ENCODE data around the gene KCNK3.

The KCNK3 gene

DNA sequence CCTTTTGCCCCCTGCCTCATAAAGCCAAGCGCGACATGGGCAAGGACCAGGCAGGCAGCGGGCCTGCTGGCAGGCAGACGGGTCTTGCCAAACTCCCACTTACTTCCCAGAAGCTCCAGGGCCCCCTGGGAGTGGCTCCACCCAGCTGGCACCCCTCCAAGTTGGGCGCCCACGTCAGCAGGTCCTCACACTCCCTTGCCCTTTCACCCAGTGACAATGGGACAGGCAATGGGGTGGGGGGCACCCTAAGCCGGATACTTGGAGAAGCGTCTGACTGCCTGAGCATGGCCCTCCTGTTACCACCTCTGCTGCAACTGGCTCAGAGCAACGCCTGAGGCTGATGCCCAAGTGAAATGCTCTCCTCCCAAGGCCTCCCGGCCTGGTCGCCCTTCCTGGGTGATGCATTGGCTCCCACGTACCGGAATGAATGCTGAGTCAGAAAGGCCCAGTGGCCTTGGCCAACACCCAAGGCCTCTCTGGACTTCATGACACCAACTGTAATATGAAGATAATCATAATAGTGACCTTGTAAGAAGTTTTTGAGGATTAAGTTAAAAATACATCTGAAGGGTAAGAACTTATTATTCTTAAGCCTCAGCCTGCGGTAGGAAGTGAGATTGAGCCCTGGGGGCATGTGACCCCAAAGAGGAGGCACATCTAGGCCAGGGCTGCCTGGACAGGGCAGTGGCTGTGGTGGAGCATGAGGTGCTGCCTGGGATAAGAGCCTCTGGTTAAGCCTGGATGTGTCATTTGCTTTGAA is 31.6 kb downstream of the KCNK3 start:
- Histone ChIP-seq H3K9ac (ENCODE audit: low read length) (no peak overlapping the region), H3K27ac (ENCODE audit: low read length) (no peak overlapping the region)

DNA sequence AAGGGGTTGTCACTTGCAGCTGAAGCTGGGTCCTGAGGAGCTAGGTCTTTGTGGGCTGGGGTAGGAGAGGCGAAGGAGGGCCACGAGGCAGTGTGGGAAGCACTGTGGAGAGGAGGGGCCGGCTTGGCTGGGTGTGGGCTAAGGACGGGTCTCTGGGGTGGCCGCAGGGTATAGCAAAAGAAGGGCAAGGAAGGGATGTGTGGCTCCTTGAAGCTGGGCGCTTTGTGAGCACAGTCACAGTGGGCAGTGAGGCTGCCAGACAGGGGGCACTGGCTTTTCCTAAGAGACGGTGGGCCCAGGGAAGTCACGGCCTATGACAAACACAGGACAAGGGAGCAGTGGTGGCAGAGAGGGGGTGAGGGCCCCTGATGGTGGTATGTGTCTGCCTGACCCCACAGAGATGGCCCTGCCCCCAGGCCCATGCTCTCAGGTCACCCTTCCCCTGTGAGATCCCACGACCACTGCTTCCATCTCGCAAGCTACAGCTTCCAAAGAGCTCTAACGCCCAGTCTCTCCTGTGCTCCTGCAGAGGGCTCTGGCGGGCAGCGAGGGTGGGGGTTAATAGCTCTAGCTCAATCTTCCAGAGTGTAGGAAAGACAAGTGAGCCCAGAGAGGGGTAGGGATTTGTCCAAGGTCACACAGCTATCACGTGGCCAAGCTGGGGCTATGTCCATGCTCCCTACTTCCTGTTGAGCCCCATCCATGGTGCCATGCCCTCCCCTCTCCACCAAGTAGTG is 32.4 kb downstream of the KCNK3 start:
- no peak overlapping the region for H3K27ac ChIP-seq (ENCODE audit: low read length)
- H3K9me3 ChIP-seq (ENCODE audit: insufficient read depth, low read length) = no peaks in the 10 kb centered on the region
- no peak overlapping the region for H3K4me2 ChIP-seq (ENCODE audit: low read length)
- H3K79me2 ChIP-seq (ENCODE audit: low read length) = no peaks in the 10 kb centered on the region
- no peaks in the 10 kb centered on the region for H3K36me3 ChIP-seq (replicated peaks; ENCODE audit: low read depth, low read length)
- H3K4me3 ChIP-seq (ENCODE audit: low read length) = no peak overlapping the region
- no peak overlapping the region for H2AFZ ChIP-seq (ENCODE audit: low read depth, low read length)
- H3K9ac ChIP-seq (ENCODE audit: low read length) = no peak overlapping the region
- H3K27me3 ChIP-seq (ENCODE audit: low read depth, low read length) = no peaks in the 10 kb centered on the region
- H4K20me1 ChIP-seq (ENCODE audit: insufficient read depth, low read length) = no peaks in the 10 kb centered on the region
- TF ChIP-seq, protein P1, sequence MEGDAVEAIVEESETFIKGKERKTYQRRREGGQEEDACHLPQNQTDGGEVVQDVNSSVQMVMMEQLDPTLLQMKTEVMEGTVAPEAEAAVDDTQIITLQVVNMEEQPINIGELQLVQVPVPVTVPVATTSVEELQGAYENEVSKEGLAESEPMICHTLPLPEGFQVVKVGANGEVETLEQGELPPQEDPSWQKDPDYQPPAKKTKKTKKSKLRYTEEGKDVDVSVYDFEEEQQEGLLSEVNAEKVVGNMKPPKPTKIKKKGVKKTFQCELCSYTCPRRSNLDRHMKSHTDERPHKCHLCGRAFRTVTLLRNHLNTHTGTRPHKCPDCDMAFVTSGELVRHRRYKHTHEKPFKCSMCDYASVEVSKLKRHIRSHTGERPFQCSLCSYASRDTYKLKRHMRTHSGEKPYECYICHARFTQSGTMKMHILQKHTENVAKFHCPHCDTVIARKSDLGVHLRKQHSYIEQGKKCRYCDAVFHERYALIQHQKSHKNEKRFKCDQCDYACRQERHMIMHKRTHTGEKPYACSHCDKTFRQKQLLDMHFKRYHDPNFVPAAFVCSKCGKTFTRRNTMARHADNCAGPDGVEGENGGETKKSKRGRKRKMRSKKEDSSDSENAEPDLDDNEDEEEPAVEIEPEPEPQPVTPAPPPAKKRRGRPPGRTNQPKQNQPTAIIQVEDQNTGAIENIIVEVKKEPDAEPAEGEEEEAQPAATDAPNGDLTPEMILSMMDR (IDR thresholded peaks at IDR 0.05; ENCODE audit: low read depth, low read length) = no peak
- no peak for TF ChIP-seq EZH2phosphoT487 (IDR thresholded peaks at IDR 0.05; ENCODE audit: low read depth)
- no peaks in the 10 kb centered on the region for H3K4me1 ChIP-seq (ENCODE audit: low read length)

More for the DNA sequence above, 31.6 kb downstream of the KCNK3 start:
- Histone ChIP-seq H3K36me3 (replicated peaks; ENCODE audit: low read depth, low read length) (no peaks in the 10 kb centered on the region), H2AFZ (ENCODE audit: low read depth, low read length) (no peak overlapping the region), H3K4me3 (ENCODE audit: low read length) (no peak overlapping the region), H4K20me1 (ENCODE audit: insufficient read depth, low read length) (no peaks in the 10 kb centered on the region), H3K4me2 (ENCODE audit: low read length) (no peak overlapping the region), H3K27me3 (ENCODE audit: low read depth, low read length) (no peaks in the 10 kb centered on the region), H3K9me3 (ENCODE audit: insufficient read depth, low read length) (no peaks in the 10 kb centered on the region), H3K79me2 (ENCODE audit: low read length) (no peaks in the 10 kb centered on the region), H3K4me1 (ENCODE audit: low read length) (no peaks in the 10 kb centered on the region)
- TF ChIP-seq, protein P1 (IDR thresholded peaks at IDR 0.05; ENCODE audit: low read depth, low read length) = no peak
- no peak for TF ChIP-seq EZH2phosphoT487 (IDR thresholded peaks at IDR 0.05; ENCODE audit: low read depth)

DNA sequence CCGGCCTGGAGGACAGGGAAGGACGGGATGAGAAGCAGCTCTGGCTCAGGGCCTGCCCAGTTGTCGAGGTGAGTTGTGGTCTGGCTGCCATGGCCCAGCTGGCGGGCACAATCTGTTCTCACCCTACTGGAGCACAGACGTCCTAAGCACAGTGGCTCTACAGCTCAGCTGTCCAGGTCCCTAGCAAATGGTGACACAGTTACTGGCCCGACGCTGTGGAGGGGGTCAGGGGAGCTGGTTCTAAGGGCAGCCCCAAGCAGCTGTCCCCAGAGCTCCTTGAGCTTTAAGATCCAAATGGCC is 32.9 kb downstream of the KCNK3 start:
- no peak for TF ChIP-seq EZH2phosphoT487 (IDR thresholded peaks at IDR 0.05; ENCODE audit: low read depth)
- TF ChIP-seq, protein P1 (IDR thresholded peaks at IDR 0.05; ENCODE audit: low read depth, low read length) = no peak
- Histone ChIP-seq H3K27ac (ENCODE audit: low read length) (no peak overlapping the region), H3K9ac (ENCODE audit: low read length) (no peak overlapping the region), H3K4me2 (ENCODE audit: low read length) (no peak overlapping the region), H3K9me3 (ENCODE audit: insufficient read depth, low read length) (no peaks in the 10 kb centered on the region), H3K27me3 (ENCODE audit: low read depth, low read length) (no peaks in the 10 kb centered on the region), H3K36me3 (replicated peaks; ENCODE audit: low read depth, low read length) (no peaks in the 10 kb centered on the region), H2AFZ (ENCODE audit: low read depth, low read length) (no peak overlapping the region), H3K4me1 (ENCODE audit: low read length) (no peaks in the 10 kb centered on the region), H3K4me3 (ENCODE audit: low read length) (no peak overlapping the region), H3K79me2 (ENCODE audit: low read length) (no peaks in the 10 kb centered on the region), H4K20me1 (ENCODE audit: insufficient read depth, low read length) (no peaks in the 10 kb centered on the region)

DNA sequence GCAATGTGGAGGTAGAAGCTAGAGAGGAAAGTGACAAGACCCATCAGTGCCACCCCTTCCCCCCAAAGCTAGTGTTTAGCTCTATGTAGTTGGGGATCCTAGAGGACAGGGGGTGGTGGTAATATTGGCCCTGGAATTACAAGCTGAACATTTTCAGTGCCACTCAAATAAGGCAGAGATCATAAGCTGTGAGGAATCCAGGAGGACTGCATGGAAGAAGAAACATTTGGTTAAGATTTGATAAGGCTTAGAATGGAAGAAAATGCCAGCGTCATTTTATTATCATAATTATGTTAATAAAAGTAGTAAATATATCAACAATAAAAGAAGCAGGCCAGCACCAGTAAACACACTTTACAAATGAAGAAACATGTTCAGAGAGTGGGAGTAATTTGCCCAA is 33.7 kb downstream of the KCNK3 start:
- Histone ChIP-seq H4K20me1 (ENCODE audit: insufficient read depth, low read length) (no peaks in the 10 kb centered on the region), H2AFZ (ENCODE audit: low read depth, low read length) (no peak overlapping the region), H3K4me3 (ENCODE audit: low read length) (no peak overlapping the region), H3K27me3 (ENCODE audit: low read depth, low read length) (no peaks in the 10 kb centered on the region), H3K79me2 (ENCODE audit: low read length) (no peaks in the 10 kb centered on the region), H3K4me1 (ENCODE audit: low read length) (no peaks in the 10 kb centered on the region), H3K27ac (ENCODE audit: low read length) (no peak overlapping the region), H3K9me3 (ENCODE audit: insufficient read depth, low read length) (no peaks in the 10 kb centered on the region), H3K9ac (ENCODE audit: low read length) (no peak overlapping the region), H3K36me3 (replicated peaks; ENCODE audit: low read depth, low read length) (no peaks in the 10 kb centered on the region), H3K4me2 (ENCODE audit: low read length) (no peak overlapping the region)
- TF ChIP-seq, protein P1 (IDR thresholded peaks at IDR 0.05; ENCODE audit: low read depth, low read length) = no peak
- TF ChIP-seq EZH2phosphoT487 (IDR thresholded peaks at IDR 0.05; ENCODE audit: low read depth) = no peak

Data from OCI-LY3 (cell line).